Nephron progenitor cell (in vitro differentiated cells): ENCODE results near the gene CDK19.

Source experiments
- DNase-seq: peaks from one replicate; pipeline ENCODE4 v3.0.0; 2021
- H3K27ac Mint-ChIP-seq: 2 replicates; pipeline ENCODE4 v1.8.0; 2021; ENCODE audit warnings: mild to moderate bottlenecking, moderate library complexity, mixed read lengths
- H3K27me3 Mint-ChIP-seq: 2 replicates; pipeline ENCODE4 v1.8.0; 2021; ENCODE audit warnings: mild to moderate bottlenecking, low read depth, mixed read lengths; ENCODE audit not compliant: poor library complexity
- H3K36me3 Mint-ChIP-seq: 2 replicates; pipeline ENCODE4 v1.8.0; 2021; ENCODE audit warnings: low read depth, mixed read lengths
- H3K4me1 Mint-ChIP-seq: 2 replicates; pipeline ENCODE4 v1.8.0; 2021; ENCODE audit warnings: mixed read lengths
- H3K4me3 Mint-ChIP-seq: 2 replicates; pipeline ENCODE4 v1.8.0; 2021; ENCODE audit warnings: mild to moderate bottlenecking, moderate library complexity, mixed read lengths
- H3K9me3 Mint-ChIP-seq: 2 replicates; pipeline ENCODE4 v1.8.0; 2021; ENCODE audit warnings: mild to moderate bottlenecking, moderate library complexity, mixed read lengths
- TF ChIP-seq, protein P1 (sequence below): fragments of 200-600 bp; sonication (generic); IDR thresholded peaks from 2 replicates; pipeline ENCODE4 v1.5.0; 2021; ENCODE audit warnings: antibody characterized with exemption

The CDK19 gene

DNA sequence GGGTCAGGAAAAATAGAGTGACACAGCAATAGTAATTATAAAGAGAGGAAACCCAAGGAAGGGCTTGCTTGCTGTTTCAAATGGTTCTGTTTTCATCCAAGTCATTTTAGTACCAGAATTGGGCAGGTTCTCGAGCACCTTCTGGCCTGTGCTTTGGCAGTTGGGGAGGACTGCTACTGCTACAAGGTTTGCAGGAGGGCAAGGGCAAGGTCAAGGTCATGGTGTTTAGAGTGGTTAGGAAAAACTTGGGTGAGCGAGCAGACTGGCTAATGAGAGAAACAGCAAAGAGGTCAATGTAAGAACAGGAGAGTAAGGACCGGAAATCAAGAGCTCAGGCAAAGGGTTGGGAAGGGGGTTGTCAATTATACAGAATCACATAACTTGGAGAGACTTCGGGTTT, 164.5 kb downstream of the CDK19 start:
- Mint-ChIP-seq H3K9me3 (no peaks in the 10 kb centered on the region), H3K27ac (no peak overlapping the region), H3K27me3 (no peaks in the 10 kb centered on the region), H3K4me3 (no peak overlapping the region), H3K36me3 (peaks cover 40% of the 10 kb centered on the region), H3K4me1 (peaks cover 4% of the 10 kb centered on the region)
- DNase-seq, result no peak
- TF ChIP-seq, protein P1, sequence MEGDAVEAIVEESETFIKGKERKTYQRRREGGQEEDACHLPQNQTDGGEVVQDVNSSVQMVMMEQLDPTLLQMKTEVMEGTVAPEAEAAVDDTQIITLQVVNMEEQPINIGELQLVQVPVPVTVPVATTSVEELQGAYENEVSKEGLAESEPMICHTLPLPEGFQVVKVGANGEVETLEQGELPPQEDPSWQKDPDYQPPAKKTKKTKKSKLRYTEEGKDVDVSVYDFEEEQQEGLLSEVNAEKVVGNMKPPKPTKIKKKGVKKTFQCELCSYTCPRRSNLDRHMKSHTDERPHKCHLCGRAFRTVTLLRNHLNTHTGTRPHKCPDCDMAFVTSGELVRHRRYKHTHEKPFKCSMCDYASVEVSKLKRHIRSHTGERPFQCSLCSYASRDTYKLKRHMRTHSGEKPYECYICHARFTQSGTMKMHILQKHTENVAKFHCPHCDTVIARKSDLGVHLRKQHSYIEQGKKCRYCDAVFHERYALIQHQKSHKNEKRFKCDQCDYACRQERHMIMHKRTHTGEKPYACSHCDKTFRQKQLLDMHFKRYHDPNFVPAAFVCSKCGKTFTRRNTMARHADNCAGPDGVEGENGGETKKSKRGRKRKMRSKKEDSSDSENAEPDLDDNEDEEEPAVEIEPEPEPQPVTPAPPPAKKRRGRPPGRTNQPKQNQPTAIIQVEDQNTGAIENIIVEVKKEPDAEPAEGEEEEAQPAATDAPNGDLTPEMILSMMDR, result no peak

DNA sequence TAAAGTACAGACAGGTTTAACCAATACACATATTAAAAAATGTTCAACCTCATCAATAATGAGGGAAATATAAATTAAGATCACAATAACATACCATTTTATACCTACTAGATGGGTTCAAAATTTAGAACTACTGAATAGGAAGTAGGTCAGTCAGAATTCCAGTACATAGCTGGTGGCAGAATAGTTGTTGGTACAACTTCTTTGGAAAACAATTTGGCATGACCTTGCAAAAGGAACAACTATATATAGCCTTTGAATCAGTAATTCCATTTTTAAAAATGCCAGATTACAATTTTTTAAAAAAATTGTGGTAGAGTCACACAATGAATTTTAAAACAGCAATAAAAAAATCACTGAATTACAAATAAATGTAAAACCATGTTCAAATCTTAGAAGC, 165.6 kb downstream of the CDK19 start:
- Mint-ChIP-seq H3K27ac (no peak overlapping the region), H3K9me3 (peaks cover 4% of the 10 kb centered on the region), H3K27me3 (no peaks in the 10 kb centered on the region), H3K4me3 (no peak overlapping the region), H3K36me3 (peaks cover 45% of the 10 kb centered on the region), H3K4me1 (peaks cover 4% of the 10 kb centered on the region)
- DNase-seq, result no peak
- TF ChIP-seq, protein P1, result no peak

DNA sequence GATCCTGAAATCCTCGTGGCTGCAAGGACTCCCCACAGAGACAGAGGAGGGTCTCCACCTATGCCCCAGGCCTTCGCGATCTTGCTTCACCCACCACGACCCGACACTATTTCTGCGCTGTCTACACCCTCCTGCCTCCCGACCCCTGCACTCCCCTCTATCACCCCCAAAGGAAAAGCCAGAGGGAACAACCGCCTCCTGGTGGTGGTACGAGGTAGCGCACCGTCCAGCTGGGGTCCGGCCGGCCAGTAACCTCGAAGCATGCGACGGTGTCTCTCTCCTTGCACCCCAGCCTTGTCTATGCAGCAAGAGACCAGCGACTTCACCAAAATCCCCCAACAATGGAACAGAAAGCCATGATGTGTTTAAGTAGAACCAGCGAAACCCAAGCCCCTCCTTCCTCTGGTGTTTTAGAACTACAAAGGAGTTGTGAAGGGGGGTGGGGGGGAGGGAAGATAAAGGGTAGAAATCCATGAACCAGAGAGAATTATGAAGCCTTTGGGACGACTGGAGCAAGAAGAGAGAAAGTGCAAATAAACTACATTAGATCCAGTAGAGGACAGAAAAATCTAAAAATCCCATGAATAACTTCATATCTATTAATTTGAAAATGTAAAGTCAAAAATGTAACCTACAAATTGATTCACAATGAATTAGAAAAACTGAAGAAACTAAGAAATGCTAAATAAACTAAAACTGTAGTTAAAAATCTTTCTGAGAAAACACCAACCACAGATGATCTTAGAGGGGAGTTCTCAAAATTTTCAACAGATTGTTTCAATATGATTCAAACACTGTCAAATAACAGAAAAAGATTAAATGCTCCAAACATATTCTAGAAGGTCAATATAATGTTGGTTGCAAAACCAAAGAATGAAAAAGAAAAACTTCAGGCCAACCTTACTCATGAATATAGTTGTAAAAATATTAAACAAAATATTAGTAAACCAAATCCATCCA, 168.0 kb downstream of the CDK19 start:
- peaks cover 4% of the 10 kb centered on the region for H3K4me1 Mint-ChIP-seq
- H3K4me3 Mint-ChIP-seq, result no peak overlapping the region
- TF ChIP-seq, protein P1, result peak; percentile 23
- H3K9me3 Mint-ChIP-seq, result peaks cover 4% of the 10 kb centered on the region
- H3K36me3 Mint-ChIP-seq, result peaks cover 52% of the 10 kb centered on the region
- no peaks in the 10 kb centered on the region for H3K27me3 Mint-ChIP-seq
- no peak for DNase-seq
- H3K27ac Mint-ChIP-seq, result no peak overlapping the region

DNA sequence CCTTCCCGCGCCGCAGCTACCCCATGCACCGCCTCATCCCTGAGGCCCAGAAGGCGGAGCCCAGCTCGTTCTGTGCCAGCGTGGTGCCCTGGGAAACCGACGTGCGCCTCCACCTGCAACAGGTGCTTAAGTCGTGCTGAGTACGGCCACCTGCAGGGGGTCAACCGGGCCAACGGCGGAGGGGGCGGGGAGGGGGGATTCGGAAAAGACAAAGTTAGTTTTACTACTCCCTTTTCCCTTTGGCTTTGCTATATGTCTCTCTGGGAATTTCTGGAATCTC, 168.9 kb downstream of the CDK19 start:
- Mint-ChIP-seq H3K4me1 (peaks cover 4% of the 10 kb centered on the region), H3K9me3 (peaks cover 4% of the 10 kb centered on the region), H3K4me3 (no peak overlapping the region), H3K27ac (no peak overlapping the region), H3K27me3 (no peaks in the 10 kb centered on the region), H3K36me3 (peaks cover 56% of the 10 kb centered on the region)
- no peak for DNase-seq
- TF ChIP-seq, protein P1, result no peak

DNA sequence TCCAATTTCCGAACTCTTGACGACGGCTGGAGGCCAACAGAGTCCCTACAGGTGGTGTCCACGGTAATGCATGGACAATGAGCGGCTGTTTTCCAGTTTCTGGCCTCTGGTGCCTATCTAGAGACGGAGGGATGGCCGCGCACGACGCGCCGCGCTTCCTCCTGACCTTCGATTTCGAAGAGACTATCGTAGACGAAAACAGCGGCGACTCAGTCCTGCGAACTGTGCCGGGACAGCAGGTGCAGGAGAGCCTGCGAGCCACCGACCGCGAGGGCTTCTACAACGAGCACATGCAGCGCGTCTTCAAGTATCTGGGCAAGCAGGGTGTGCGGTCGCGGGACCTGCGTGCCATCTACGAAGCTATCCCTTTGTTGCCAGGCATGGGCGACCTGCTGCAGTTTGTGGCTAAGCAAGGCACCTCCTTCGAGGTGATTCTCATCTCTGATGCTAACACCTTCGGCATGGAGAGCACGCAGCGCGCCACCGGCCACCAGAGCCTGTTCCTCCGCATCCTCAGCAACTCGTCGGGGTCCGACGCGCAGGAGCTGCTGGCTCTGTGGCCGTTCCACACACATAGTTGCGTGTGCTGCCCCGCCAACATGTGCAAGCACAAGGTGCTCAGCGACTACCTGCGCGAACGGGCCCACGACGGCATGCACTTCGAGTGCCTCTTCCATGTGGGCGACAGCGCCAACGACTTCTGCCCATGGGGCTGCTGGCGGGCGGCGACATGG, 169.4 kb downstream of the CDK19 start:
- H3K4me3 Mint-ChIP-seq, result no peak overlapping the region
- H3K4me1 Mint-ChIP-seq, result peaks cover 3% of the 10 kb centered on the region
- peaks cover 4% of the 10 kb centered on the region for H3K9me3 Mint-ChIP-seq
- peaks cover 56% of the 10 kb centered on the region for H3K36me3 Mint-ChIP-seq
- H3K27ac Mint-ChIP-seq, result no peak overlapping the region
- TF ChIP-seq, protein P1, result no peak
- H3K27me3 Mint-ChIP-seq, result no peaks in the 10 kb centered on the region
- no peak for DNase-seq
